ENCODE data around the gene PLG.
A peak's percentile ranks its signal among the peaks of the same experiment; 100 is the strongest.
"Not testable (repeated sequence)": the region's sequence is repeated elsewhere in the genome, so short reads cannot be mapped to it uniquely, and the experiment has no call there.

Gene PLG

DNA sequence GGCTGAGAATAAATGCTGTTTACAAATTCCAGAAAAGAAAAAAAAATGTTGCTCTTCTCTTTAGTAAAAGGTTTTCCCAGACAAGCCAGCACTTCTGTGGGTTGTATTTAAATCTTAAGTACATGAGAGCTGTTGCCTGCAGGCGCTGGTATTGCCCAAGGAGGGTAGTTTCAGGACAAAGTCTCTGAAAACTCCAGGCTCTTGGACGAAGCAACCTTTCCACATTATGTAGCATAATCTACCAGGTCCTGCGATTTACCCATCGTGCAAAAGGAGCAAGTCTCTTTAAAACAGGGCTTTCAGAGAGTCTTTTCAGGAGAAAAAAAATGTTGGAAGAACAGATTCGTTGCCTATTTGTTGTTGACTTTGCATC is 65.6 kb downstream of the PLG start:
- Mint-ChIP-seq H3K4me3 (peak overlapping the region; percentile 62 to 75), H3K27me3 (peaks cover 22 to 65% of the 10 kb centered on the region in 2 donors), H3K4me1 (ENCODE audit: low read depth in 2 of 2) (peaks cover 0 to 5% of the 10 kb centered on the region in 2 donors), H3K27ac (no peak overlapping the region), H3K9me3 (peaks cover 2 to 4% of the 10 kb centered on the region in 2 donors), H3K36me3 (ENCODE audit: insufficient read depth) (peaks cover 3% of the 10 kb centered on the region)
- DNase-seq (no peak), ATAC-seq (replicated peaks) (no peak)

GRCh38 chr6:160768101-160768500 is 66.1 kb downstream of the PLG start:
- Mint-ChIP-seq H3K9me3 (no peaks in the 10 kb centered on the region), H3K27me3 (peaks cover 22 to 66% of the 10 kb centered on the region in 2 donors), H3K4me3 (no peak overlapping the region), H3K4me1 (ENCODE audit: low read depth in 2 of 2) (peaks cover 0 to 5% of the 10 kb centered on the region in 2 donors), H3K27ac (no peak overlapping the region), H3K36me3 (ENCODE audit: insufficient read depth) (peaks cover 3% of the 10 kb centered on the region)
- DNase-seq, result no peak
- ATAC-seq (replicated peaks), result no peak

DNA sequence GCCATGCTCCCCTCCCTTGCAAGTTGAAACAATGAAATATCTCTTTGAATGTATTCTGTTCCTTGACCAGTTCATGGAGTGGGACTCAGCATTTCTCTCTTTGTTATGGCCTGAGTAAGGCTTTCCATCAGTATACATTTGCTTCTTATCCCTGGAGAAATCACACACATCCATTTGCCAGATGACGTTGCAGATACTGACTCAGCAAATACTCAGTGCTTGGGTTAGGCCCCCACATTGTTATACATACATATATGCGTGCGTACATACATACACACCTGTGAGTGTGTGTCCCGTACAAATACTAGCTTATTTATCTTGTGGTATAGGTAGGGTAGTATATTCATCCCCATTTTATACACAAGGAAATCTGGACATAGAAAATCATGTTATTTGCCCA is 72.4 kb downstream of the PLG start:
- H3K4me3 Mint-ChIP-seq, result no peak overlapping the region
- H3K27me3 Mint-ChIP-seq, result peaks cover 8 to 25% of the 10 kb centered on the region in 2 donors
- DNase-seq (no peak), ATAC-seq (replicated peaks) (no peak)
- no peaks in the 10 kb centered on the region for H3K4me1 Mint-ChIP-seq (ENCODE audit: low read depth in 2 of 2)
- H3K36me3 Mint-ChIP-seq (ENCODE audit: insufficient read depth), result peaks cover 3% of the 10 kb centered on the region
- no peaks in the 10 kb centered on the region for H3K9me3 Mint-ChIP-seq
- no peak overlapping the region for H3K27ac Mint-ChIP-seq

DNA sequence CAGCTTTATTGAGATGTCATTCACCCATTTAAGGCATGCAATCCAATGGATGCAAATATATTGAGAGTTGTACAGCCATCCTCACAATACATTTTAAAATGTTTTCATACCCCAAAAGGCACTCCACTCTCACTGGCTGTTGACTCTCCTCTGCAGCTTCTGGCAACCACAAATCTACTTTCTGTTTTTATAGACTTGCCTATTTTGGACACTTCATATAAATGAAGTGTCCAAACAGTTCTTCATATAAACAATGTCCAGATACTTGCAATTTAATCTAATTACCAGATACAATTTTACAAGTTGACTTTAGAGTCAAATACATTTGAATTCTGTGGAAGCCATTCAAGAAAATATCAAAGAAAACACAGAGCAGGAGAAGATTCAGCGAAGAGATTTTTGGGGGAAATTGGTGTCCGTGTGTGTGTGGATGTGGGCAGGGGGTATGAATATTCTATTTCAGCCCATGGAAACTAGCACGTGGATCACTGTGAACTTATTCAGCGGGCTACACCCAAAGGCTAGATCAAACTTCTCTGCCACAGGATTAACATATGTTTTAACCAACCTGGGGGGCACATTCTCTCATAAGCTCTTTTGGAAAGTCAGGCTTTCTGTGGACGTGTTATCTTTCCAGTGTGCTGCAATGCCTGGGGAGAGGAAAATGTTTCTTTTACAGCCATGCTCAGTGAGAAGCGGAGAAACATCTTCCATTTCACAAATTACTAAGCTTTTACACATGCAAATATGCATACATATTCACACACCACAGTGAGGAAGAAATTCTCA is 73.9 kb downstream of the PLG start:
- H3K9me3 Mint-ChIP-seq, result peaks cover 3 to 8% of the 10 kb centered on the region in 2 donors
- H3K4me3 Mint-ChIP-seq, result no peak overlapping the region
- H3K27ac Mint-ChIP-seq, result no peak overlapping the region
- H3K4me1 Mint-ChIP-seq (ENCODE audit: low read depth in 2 of 2), result no peaks in the 10 kb centered on the region
- H3K27me3 Mint-ChIP-seq, result peaks cover 0 to 15% of the 10 kb centered on the region in 2 donors
- H3K36me3 Mint-ChIP-seq (ENCODE audit: insufficient read depth), result no peaks in the 10 kb centered on the region
- ATAC-seq (replicated peaks), result no peak
- no peak for DNase-seq

DNA sequence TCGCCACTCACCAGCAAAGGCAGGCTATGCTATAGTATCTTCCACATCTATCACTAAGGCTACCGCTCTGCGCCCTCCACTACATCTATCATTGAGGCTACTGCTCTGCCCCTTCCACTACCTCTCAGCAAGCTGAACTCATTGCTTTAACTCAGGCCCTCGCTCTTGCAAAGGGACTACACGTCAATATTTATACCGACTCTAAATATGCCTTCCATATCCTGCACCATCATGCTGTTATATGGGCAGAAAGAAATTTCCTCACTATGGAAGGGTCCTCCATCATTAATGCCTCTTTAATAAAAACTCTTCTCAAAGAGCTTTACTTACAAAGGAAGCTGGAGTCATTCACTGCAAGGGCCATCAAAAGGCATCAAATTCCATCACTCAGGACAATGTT is 77.1 kb downstream of the PLG start:
- H3K9me3 Mint-ChIP-seq; H3K27me3 Mint-ChIP-seq; H3K36me3 Mint-ChIP-seq (ENCODE audit: insufficient read depth); H3K27ac Mint-ChIP-seq; H3K4me1 Mint-ChIP-seq (ENCODE audit: low read depth in 2 of 2); DNase-seq; ATAC-seq (replicated peaks); H3K4me3 Mint-ChIP-seq: not testable (repeated sequence)

DNA sequence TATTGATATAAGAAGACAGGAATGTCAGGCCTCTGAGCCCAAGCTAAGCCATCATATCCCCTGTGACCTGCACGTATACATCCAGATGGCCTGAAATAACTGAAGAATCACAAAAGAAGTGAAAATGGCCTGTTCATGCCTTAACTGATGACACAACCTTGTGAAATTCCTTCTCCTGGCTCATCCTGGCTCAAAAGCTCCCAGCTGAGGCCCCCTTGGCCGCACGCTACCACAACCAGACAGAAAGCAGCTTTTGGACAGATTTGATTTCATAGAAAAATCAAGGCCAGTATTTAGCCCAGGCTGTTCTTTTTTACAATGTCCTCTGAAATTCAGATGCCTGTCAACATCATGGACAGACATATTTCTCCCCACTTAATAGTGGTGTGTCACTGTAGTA is 78.6 kb downstream of the PLG start:
- DNase-seq; H3K36me3 Mint-ChIP-seq (ENCODE audit: insufficient read depth); H3K27me3 Mint-ChIP-seq; H3K9me3 Mint-ChIP-seq; ATAC-seq (replicated peaks); H3K27ac Mint-ChIP-seq; H3K4me3 Mint-ChIP-seq; H3K4me1 Mint-ChIP-seq (ENCODE audit: low read depth in 2 of 2): not testable (repeated sequence)

- H3K27ac Mint-ChIP-seq, result no peak overlapping the region
- H3K36me3 Mint-ChIP-seq (ENCODE audit: insufficient read depth), result no peaks in the 10 kb centered on the region
- H3K4me3 Mint-ChIP-seq, result no peak overlapping the region
- DNase-seq, result no peak
- no peak for ATAC-seq (replicated peaks)
- no peaks in the 10 kb centered on the region for H3K4me1 Mint-ChIP-seq (ENCODE audit: low read depth in 2 of 2)
- H3K9me3 Mint-ChIP-seq, result peaks cover 3 to 8% of the 10 kb centered on the region in 2 donors
- no peaks in the 10 kb centered on the region for H3K27me3 Mint-ChIP-seq
Measured at GRCh38 chr6:160781298-160781697, 79.3 kb downstream of the PLG start.

- no peak for ATAC-seq (replicated peaks)
- Mint-ChIP-seq H3K4me3 (no peak overlapping the region), H3K4me1 (ENCODE audit: low read depth in 2 of 2) (no peaks in the 10 kb centered on the region)
Measured at GRCh38 chr6:160782228-160782627, 80.2 kb downstream of the PLG start.

GRCh38 chr6:160783741-160784140 is 81.7 kb downstream of the PLG start:
- Mint-ChIP-seq H3K27me3 (no peaks in the 10 kb centered on the region), H3K9me3 (peaks cover 6 to 8% of the 10 kb centered on the region in 2 donors), H3K36me3 (ENCODE audit: insufficient read depth) (no peaks in the 10 kb centered on the region), H3K4me3 (no peak overlapping the region), H3K4me1 (ENCODE audit: low read depth in 2 of 2) (no peaks in the 10 kb centered on the region), H3K27ac (no peak overlapping the region)
- no peak for ATAC-seq (replicated peaks)
- no peak for DNase-seq

More at GRCh38 chr6:160782228-160782627, 80.2 kb downstream of the PLG start:
- DNase-seq, result no peak
- H3K9me3 Mint-ChIP-seq, result peaks cover 3 to 8% of the 10 kb centered on the region in 2 donors
- H3K27ac Mint-ChIP-seq, result no peak overlapping the region
- no peaks in the 10 kb centered on the region for H3K36me3 Mint-ChIP-seq (ENCODE audit: insufficient read depth)
- no peaks in the 10 kb centered on the region for H3K27me3 Mint-ChIP-seq

DNA sequence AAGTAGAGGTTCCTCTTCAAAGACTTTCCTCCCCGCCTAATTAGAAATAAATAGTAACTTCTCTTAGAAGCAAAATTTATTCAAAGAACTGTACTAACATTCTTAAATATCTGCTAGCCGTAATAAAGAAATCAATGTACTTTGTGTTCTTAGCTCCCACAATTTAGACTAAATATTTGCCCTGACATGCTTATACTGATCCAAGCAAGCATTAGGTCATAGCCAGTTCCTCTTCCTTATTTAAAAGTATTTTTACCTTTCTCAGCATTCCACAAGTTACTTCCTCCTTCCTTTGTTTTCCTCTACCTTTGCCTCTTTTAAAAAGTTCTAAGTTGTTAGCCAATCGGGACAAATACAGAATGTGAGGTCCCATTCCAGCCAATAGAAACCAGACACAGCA is 86.1 kb downstream of the PLG start:
- not testable (repeated sequence) for H3K36me3 Mint-ChIP-seq (ENCODE audit: insufficient read depth); H3K27ac Mint-ChIP-seq; H3K4me3 Mint-ChIP-seq; H3K9me3 Mint-ChIP-seq; H3K27me3 Mint-ChIP-seq; DNase-seq; ATAC-seq (replicated peaks); H3K4me1 Mint-ChIP-seq (ENCODE audit: low read depth in 2 of 2)

DNA sequence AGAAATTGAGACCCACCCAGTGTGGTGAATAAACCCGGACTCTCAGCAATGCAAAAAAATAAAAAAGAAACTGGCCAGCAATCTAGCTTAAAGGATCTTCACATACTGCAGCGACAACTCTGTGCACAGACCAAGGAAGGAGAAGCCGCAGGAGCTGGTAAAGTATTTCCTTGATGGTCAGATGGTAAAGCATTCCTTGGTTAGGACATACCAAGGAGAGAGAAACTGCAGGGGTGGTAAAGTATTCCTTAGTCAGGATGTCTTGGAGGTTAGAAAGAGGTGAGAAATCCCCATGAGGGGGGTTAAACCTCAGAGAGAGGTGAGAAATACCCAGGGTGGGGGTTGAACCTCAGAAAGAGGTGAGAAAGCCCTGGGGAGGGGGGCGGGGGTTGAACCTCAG is 86.8 kb downstream of the PLG start:
- ATAC-seq (replicated peaks), result no peak
- H3K36me3 Mint-ChIP-seq (ENCODE audit: insufficient read depth), result no peaks in the 10 kb centered on the region
- no peak for DNase-seq
- no peaks in the 10 kb centered on the region for H3K4me1 Mint-ChIP-seq (ENCODE audit: low read depth in 2 of 2)
- peaks cover 0 to 10% of the 10 kb centered on the region in 2 donors for H3K9me3 Mint-ChIP-seq
- H3K27me3 Mint-ChIP-seq, result peaks cover 0 to 4% of the 10 kb centered on the region in 2 donors
- H3K27ac Mint-ChIP-seq, result peak overlapping the region in 1 of 2 donors; percentile 59
- no peak overlapping the region for H3K4me3 Mint-ChIP-seq

GRCh38 chr6:160789263-160790027 is 87.4 kb downstream of the PLG start:
- Mint-ChIP-seq H3K9me3 (peaks cover 0 to 10% of the 10 kb centered on the region in 2 donors), H3K27me3 (peaks cover 0 to 4% of the 10 kb centered on the region in 2 donors), H3K36me3 (ENCODE audit: insufficient read depth) (no peaks in the 10 kb centered on the region), H3K4me1 (ENCODE audit: low read depth in 2 of 2) (no peaks in the 10 kb centered on the region), H3K27ac (peak overlapping the region in 1 of 2 donors; percentile 59), H3K4me3 (no peak overlapping the region)
- DNase-seq, result no peak
- ATAC-seq (replicated peaks), result peak; percentile 21

GRCh38 chr6:160790028-160790792 is 88.2 kb downstream of the PLG start:
- Mint-ChIP-seq H3K4me1 (ENCODE audit: low read depth in 2 of 2) (no peaks in the 10 kb centered on the region), H3K9me3 (peaks cover 0 to 10% of the 10 kb centered on the region in 2 donors), H3K27ac (no peak overlapping the region), H3K4me3 (no peak overlapping the region), H3K27me3 (peaks cover 0 to 4% of the 10 kb centered on the region in 2 donors), H3K36me3 (ENCODE audit: insufficient read depth) (no peaks in the 10 kb centered on the region)
- ATAC-seq (replicated peaks) (no peak), DNase-seq (no peak)

Data from effector memory CD8-positive, alpha-beta T cell (primary cell).